HG02642 (cell line): ENCODE results near the gene PITX2.

ENCODE experiments used
- ATAC-seq: cut with Tn5 transposase; IDR thresholded peaks from one replicate; pipeline ENCODE4 v1.9.1; 2021; ENCODE audit warnings: mild to moderate bottlenecking; ENCODE audit not compliant: unreplicated experiment, poor library complexity

The PITX2 gene

DNA sequence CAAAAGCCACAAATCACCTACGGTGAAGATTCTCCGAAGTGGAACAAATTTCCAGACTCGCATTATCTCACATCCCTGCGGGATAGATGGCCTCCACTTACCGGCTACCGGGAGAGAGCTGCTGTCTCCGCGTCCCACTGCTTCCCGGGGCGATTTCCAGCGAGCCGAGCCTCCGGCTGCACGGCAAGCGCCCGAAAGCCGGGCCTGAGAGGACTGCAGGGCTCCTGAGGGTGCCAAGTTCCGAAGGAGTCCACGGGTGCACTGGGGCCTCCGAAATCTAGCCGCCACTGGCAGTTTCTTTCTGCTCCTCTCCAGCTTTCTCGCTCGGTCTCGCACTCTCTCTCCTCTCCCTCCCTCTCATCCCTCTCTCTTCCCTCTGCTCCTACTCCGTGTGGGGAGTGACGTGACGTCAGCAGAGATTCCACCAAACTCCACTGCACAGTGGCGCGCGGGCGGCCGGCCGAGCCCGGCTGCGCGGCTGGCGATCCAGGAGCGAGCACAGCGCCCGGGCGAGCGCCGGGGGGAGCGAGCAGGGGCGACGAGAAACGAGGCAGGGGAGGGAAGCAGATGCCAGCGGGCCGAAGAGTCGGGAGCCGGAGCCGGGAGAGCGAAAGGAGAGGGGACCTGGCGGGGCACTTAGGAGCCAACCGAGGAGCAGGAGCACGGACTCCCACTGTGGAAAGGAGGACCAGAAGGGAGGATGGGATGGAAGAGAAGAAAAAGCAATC is 14.0 kb upstream of the PITX2 start:
- no peak for ATAC-seq

DNA sequence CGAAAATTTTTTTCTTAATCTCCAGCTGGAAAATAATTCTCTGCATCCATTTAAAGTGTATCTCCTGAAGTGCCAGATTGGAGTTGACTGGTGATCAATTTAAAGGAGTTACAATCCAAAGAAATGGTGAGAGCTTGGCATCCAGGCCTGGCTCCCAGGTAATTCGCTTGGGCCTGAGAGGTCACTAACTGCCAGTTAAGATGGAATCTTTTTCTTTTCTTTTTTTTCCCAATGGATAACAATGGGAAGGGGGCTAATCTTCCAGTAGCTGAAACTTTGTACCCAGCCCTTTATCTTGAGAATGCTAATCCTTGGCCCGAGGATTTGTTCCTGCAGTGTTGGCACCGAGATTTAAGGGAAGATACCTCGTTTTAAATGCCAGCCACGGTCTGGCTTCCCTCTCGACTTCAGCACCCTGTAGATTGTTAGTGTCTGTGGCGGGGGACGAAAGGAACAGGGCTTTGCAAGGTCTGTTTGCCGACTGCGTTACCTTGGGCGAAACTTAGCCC is 13.3 kb upstream of the PITX2 start:
- no peak for ATAC-seq

DNA sequence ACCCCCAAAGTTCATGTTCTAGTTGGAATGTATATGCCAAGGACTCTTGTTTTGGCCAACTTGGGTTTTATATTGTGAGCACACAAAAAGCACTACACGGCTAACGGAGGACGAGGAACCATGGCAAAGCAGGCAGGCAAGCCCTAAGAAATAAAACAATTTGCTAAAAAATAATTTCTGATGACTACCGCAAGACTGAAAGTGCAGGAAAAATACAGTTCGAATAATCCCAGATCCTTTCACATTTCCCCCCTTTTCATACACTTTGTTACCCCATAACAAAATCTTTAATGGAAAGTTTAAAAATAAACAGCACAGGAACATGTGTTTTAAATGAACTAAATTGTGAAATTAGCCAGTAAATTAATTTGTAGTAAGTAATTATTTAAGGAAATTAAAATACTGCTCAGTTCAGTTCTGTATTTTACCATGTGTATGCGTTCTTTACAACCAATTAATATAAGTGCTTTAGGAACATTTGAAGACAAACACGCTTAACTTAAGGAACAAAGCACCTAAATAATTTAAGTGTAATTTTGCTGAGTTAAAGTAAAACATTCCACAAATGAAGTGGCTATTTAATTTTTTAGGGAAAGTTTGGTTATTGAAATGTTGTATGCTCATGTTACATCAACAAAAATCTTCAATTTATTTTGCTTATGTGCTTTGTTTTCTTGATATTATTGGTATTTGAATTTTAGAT is 12.4 kb upstream of the PITX2 start:
- no peak for ATAC-seq

DNA sequence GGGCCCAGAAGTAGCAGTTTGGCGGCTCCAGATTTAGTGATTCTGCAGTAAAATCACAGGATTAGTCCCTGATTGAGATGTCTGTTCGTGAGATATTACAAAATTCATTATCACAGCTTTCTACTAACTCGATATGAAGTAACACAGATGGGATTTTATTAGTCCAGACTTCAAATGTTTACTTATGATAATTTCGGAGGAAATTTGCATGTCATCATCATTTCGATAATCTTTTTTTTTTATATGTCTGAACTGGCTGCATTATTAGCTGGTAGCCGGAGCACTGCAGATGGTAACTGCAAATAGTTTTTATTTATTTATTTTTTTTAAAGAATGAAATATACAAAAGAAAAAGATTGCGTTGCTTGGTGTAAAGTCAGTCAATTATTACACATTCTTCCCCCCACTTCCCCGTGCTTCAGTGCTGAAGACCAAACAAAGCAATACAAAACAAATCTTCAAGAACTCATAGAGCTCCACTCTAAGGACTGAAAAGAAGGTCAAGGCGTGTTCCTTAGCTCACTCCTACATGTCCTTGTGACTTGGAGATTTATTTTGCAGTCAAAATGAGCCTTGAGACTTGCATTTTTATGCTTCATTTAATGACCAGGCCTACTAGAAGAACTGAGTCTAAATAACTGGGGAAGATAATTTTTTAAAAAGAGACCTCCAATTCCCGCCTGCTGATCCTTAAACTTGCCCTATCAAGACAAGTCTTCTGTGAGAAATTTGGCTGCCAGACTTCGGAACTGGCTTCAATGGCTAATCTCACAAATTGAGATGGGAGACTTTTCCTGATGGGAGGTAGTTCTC is 11.7 kb upstream of the PITX2 start:
- ATAC-seq, result no peak

DNA sequence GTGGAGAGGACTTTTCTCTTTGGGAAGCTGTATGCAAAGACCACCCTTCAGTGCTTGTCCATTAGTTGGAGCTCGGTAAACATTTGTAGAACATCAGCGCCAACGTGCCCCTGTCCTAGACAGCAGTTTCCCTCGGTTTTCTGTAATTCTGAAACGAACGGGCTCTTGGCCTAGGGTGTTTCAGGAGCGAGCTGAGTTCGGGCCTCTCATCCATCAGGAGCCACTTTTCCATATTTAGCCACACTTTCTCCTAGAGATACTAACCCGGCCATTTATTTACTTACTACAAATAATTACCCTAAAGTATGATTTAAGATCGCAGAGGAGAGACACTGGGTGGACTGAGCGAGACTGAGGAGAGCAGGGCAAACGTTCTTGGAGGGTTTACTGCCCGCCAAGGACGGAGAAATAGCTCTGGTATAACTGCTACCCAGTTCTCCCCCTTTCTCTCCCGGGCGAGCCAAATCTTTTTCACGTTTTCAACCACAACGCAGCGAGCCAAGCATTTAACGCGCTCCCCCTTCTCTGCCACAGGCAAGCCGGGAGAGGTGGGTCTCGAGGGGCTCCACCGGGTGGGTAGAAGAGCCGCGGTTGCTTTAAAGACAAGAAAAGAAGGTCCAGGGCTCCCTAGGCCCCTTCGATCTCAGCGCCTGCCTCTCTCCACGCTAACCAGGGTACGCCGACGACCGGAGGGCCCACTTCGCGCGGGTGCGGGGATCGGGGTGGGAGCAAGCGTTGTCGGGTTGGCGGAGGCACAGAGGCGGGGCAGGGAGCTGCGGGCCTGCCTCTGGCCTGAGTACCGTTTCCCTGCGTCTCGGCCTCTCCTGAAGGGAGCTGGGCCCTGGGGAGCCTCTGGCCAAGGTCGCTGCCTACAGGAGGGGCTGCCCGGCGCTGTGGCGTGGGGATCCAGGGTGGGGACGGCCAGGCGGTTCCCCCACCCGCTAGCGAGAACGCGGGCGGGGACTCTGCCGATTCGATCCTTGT is 10.8 kb upstream of the PITX2 start:
- no peak for ATAC-seq

DNA sequence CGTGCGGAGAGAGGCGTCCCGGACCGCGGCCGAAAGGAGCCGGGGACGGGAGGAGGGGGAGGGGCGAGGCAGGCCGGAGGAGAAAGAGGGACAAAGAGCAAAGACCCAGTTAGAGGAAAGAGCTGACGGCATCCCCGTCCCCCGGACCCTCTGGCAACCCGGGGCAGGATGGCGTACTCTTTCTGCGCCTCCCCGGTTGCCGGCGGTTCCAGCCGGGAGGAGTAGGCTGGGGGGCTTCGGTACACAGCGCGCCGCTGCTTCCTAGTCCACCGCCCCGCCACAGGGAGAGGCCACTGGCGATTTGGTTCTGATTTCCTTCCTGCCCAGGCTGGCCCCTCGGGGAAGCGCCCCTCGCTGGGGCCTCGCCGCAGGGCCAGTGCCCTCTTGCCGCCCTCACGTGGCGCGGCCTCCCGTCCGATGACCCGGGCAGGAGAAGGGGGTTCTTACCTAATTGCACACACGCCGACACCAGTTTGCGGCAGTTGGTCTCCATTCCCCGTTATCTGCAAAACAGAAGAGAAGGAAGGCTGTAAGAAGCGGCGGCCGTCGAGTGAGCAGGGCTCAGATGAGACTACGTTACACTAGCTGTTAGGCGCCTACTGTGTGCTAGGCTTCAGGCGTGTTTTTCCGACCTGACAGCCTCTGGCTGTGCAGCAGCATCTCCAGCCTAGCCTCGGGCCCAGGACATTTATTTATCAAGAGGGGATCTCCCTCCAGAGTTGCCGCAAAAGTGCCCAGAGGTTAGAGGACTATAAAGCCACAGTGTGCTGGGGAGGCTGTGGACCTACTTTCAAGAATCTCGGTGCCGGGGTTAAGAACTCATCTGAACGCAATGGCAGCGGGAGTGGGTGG is 9.9 kb upstream of the PITX2 start:
- ATAC-seq, result no peak

DNA sequence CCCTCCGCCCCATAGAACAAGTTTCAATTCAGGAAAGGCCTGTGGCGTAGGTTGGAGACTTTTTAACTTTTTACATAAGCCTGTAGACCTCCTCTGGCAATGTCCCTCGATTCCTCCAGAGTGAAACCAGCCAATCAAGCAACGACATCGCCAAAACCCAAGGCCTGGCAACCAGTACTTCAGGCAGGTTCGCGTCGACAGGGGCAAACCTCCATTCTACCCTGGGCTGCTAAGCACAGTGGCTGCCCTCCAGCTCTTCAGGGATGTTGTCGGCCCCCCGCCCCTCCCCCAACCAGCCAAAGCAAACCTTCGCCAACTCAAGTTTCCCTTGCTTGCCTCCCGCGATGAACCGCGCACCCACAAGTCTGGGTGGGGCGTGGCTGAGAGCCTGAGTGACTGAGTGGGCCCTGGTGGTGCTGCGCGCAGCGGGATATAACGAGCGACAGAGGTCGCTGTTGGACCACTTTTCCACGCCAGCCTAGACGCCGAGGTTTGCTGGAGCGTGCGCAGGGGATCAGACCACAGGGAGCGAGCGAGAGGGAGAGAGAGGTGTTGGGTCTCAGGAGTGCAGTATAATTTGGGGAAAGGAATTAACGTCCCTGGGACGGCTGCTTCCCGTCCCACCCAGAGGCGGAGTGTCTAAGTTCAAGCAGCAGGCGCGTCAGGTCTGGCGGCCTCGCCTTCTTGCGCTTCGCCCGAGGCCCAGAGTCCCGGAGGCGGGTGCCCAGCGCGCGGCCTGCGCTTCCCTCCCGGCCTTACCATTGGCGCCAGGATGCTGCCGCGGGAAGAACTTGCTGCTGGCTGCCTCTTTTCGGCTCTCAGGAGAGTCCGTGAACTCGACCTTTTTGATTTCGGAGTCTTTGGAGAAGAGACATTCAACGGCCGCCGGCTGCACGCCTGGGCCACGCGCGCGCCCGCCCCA is 9.0 kb upstream of the PITX2 start:
- peak; percentile 98 for ATAC-seq

DNA sequence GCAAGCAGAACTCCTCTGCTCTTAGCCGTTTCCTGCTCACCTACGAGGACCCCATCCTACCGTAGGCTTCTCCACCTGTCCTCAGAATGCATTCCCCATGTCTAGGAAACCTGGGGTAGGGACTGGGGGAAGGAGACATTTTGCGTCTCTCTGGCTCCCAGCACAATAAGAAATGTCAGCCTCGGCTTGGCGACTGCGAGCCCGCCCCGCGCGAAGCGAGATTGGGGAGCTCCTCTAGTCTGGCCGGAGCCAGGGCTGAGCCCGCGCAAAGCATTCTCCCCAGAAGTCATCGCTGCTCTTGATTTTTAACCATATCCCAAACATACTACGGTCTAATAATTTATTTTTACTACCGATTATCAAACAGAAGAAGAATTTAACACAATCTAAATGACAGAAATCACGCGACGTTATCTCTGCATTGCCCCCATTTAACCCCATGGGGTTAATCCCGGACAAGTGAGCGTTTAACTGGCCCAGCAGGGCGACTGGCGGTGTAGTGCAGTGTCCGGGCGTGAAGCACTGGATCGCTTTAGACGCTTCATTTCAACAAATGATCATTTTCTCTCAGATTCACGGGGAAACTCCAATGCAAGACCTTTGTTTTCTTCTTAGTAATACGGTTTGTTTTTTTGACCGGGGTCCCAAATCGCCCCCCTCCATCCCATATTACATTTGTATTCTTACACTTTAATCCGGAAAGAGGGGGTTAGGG is 8.0 kb upstream of the PITX2 start:
- no peak for ATAC-seq

DNA sequence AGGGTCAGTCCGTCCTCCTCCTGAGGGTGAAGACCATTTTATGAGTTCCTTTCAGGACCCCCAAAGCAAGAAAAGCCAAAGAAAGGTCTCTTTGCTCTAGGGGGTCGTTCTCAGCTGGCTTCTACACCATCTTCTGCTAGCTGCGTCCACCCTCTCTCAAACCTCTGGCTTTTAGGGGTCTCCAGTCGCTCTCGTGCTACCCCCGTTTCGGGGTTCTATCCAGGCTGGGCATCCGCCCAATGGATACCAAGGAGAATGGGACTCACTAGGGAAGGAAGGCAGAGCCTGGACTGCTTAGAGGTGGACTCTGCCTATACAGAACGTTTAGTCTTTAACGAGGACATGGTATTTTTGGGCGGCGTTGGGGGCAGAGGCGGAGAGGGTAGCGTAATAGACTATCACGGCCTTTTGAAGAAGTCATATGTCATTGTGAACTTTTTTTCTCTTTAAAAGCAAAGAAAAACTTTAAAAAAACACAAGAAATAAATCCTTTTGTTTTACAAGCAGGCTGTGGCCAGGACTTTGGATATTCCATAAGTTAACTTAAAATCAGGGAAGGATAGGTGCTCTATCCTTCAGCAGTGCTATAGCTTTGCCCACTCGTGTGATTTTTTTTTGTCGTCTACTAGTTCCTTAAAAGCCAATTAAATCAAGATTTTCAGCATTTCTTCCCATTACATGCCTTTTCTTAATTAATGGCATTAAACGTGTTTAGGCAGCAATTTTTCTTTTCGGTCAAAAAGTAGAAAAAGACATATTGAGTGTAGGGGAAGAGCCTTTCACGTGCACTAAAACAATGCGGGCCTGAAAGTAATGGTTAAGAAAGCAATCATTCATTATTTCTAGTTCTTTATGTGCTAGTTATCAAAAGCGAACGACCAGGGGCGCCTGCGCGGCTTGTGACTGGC is 7.2 kb upstream of the PITX2 start:
- no peak for ATAC-seq

DNA sequence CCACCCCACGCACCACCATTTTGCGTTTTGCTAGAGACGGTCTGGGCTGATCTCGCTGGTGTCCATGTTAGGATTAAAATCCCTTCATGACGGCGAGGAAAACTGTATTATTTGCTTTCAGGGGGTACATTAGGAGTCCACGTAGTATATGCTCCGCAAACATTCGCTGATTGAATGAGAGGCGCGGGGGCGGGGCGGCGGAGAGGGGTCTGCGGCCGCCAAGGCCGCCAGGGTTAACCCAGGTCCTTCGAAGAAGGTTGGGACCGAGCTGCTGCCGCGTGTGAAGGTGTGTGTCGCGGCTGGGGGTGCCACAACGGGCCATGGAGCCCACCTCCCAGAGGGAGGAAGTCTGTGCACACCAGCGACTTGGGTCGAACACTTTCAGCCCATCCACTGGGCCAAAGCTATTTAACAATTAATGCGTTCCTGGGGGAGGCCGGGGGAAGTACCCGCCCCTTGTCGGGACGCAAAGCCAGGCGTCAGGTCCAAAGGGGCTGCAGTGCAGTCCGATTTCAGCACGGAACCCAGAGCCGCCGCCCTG is 6.4 kb upstream of the PITX2 start:
- no peak for ATAC-seq

DNA sequence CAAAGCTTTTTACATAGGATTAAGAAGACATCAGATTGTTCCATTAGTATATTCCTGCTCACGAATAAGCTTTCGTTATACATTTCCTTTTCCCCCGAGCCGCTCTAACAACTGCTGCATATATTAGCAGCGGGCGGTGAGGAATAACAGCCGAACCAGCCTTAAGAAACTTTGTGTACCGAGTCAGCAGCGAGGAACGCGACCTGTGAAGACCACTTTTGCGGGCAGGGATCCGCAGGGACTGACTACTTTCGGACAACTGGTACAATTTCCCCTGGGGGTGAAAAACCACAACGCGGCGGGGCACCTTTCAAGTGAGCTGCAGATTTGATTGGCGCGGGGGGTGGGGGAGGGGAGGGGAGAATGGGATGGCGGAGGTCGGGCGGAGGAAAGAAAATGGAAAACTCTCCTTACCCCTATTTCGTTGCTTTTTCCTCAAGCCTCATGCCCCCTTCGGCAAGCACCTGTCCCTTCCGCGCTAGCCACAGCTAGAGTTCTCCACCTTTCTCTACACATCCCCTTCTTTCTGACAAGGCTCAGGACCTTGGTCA is 5.9 kb upstream of the PITX2 start:
- no peak for ATAC-seq

DNA sequence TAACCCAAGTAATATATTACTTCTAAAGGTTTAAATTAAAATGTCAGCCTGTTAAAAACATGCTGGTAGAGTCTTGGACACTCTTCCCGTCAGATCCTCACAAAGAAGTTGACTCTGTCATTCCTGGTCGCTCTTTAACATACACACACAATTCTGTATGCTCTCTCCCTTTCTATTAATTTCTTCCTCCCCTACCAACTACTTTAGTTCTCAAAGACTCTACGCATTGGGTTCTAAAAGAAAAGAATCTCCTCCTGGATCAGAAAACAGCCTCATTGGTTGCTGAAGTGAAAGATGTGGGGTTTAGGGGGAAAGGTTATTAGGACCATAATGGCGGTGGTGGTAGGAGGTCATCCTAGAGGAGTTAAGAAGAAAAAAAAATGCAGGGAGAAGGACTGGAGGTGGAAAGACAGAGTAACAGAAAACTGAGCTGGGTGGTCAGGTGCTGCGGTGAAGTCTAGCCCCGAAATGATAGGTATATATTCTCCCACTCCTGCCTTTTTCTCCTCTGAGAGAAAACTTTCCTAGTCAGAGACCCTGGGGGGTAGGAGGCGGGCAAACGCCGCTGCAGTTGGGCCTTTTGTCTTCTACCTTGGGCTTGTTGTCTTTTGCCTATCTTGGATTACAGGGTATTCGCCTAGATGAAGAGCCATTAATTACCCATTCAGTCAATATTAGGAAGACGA is 5.2 kb upstream of the PITX2 start:
- no peak for ATAC-seq

DNA sequence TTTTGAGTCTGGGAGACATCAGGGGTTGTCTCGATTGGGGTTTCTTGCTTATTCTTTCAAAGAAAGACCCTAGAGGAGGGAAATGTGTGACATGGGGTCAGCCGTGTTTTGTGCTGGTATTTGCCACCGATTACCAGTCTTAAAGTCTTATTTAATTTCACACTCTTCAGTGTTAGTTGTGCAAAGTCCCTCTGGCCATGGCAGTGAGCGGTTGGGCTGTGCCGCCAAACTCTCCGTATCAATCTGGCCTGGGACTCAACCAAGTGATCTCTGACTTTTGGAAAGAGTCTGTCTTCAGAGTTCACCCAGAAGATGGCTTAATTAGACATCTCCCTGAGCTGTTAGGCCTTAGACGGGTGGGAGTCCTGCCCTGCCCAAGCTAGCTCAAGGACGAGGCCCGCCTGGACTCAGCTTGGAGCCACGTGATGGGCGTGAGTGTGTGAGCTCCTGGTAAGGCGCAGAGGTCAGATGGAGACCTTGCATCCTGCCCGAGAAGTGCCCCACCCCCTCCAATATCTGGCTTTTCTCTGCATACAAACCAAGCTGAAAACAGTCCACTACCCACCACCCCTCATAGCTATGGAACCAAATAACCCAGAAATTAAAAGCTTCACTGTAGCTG is 3.8 kb upstream of the PITX2 start:
- no peak for ATAC-seq

DNA sequence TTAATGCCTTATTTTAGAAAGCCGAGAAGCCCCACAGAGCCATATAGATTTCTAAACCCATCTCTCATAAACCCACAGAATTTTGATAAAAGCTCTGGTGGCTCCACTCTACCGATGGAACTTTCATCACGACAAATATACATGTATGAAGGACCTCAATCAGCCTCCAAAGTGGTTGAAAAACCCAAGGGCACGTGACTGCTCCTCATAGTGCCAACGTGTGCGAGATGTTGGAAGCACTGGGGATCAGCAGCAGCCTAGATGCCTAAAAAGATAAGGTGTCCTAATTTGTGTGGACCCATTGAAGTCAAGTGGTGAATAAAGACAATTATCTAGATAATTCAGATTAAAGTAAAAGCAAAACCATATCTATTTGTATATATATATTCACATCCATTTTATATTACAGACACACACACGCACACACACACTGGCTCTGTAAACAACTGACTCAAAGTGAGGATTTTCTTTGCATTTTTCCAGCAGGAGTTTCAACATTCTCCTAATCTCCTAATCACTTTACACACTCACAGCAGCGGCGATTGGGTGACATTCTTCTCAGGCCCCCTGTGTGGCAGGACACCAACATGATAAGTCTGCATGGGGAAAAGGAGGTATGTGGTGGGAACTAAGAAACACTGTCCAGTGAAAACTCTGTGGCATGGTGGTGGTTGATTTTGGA is 2.8 kb upstream of the PITX2 start:
- ATAC-seq, result no peak
